Ovary (tissue), 3 donors: ENCODE measurements around the gene KCNJ12.
"Not testable (repeated sequence)": the region's sequence is repeated elsewhere in the genome, so short reads cannot be mapped to it uniquely, and the experiment has no call there.

Experiments used
- CTCF ChIP-seq, 3 donors: fragments of 450-650 bp in 2 of 3; fragments of 200-600 bp in 1 of 3; IDR thresholded peaks; one replicate each; pipeline versions ENCODE4 v1.5.1 to v1.8.0; 2016 to 2022; ENCODE audit warnings: antibody characterized with exemption in 3 of 3, mild to moderate bottlenecking in 1 of 3
- EP300 ChIP-seq: sonication (generic); formaldehyde crosslinking; IDR thresholded peaks from one replicate; pipeline ENCODE4 v1.6.1; 2017; ENCODE audit warnings: antibody characterized with exemption
- POLR2A ChIP-seq: fragments of 450-650 bp; IDR thresholded peaks from one replicate; pipeline ENCODE4 v1.6.1; 2017; ENCODE audit warnings: antibody characterized with exemption, mild to moderate bottlenecking, moderate library complexity
- donor health status: DM: no; HTN: no; CAD: no.

- TF ChIP-seq POLR2A; CTCF (IDR thresholded peaks at IDR 0.05); EP300: not testable (repeated sequence)
Observed at GRCh38 chr17:21404539-21404938, 28.4 kb downstream of the KCNJ12 start.
